ENCODE data around the gene GRIK1. TPM values are rescaled to one million over a fixed set of nuclear protein-coding genes. Genes with fewer than 3 reads are reported as not detected.

Gene GRIK1
- total RNA-seq, 2 experiments from 2014 or later: not detected

DNA sequence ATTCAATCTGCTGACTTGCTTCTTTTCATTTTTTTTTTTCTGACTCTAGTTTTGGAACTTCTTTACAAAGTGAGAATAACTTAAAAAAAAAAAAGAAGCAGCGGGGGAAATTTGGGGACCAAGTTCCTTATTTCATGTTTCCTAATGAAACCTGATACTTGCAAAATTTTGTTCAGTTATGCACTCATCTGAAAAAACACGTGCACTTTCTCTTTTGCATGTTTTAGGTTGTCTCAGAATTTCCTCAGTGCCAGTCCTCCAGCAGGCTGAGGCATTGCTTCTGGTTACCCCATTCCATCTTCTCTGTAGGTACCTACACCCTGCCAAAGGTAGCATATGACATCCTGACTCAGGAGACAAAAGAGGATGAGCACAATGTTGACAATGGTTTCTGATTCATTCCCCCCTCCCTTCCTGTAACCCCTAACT, 299.7 kb downstream of the GRIK1 start:
- POLR2A ChIA-PET: no interaction called here
- no peak for DNase-seq
- CTCF ChIA-PET: no interaction called here
- H3K27me3 Mint-ChIP-seq: no peaks in the 10 kb centered on the region
- no peaks in the 10 kb centered on the region for H3K9me3 Mint-ChIP-seq
- H3K27ac Mint-ChIP-seq: no peak overlapping the region
- H3K36me3 Mint-ChIP-seq (ENCODE audit: low read depth): no peaks in the 10 kb centered on the region
- no peak overlapping the region for H3K4me3 Mint-ChIP-seq
- peaks cover 2% of the 10 kb centered on the region for H3K4me1 Mint-ChIP-seq

DNA sequence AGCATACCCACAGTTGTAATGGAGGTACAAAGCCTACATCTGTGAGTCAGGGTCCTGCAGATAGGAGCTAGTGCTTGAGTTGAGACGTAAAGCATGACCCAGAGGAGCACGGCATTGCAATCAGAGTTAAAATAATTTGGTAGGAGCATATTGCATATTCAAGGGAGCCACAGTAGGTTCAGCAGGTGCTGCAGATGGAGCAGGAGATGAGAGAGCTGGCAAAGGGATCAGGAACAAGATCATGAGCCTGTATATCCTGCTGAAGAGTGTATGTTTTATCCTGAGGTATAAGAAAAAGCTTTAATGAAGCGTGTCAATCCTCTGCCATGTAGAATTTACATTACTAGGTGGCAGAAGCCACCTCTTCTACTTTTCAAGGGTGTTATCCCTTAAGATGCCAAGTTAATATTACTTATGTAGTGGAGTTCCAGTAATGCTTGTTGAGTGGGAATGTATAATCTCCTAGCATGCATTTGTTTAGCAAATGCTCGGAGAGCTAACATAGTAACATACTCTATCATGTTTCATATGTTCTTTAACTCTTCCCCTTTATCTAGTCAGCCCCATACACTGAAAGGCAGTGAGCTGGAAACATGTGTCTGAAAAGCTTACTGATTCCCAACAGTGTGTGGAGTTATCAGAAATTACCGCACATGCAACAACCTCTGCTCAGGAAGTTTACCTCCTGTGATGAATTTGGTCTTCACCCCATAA, 300.3 kb downstream of the GRIK1 start:
- ChIA-PET CTCF (no interaction called here), POLR2A (no interaction called here)
- Mint-ChIP-seq H3K4me3 (no peak overlapping the region), H3K4me1 (peaks cover 2% of the 10 kb centered on the region), H3K27me3 (no peaks in the 10 kb centered on the region), H3K9me3 (no peaks in the 10 kb centered on the region), H3K27ac (no peak overlapping the region), H3K36me3 (ENCODE audit: low read depth) (no peaks in the 10 kb centered on the region)
- DNase-seq: no peak

DNA sequence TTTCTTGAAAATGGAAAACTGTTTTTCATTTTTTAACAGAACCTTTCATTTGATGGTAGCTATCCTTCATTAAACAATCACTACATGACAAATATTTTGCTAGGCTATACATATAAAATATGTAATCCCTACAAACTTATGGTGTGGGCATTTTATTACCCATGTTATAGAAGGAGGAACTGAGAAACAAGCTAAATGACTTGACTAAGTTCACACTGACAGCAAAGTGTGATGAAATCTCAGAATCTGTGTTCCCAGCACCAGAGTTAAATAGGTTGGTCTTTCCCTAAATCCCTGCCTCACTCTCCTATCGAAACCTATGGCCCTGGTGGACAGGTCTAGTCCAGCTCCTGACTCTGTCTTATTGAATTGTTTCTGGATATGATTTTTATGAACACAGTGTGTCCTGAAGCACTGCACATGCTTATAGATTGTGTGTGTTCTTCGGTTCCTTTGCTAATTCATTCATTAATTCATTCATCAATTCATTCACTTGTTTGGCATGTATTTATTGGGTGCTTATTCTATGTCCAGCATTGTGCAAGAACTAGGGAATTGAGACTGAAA, 301.0 kb downstream of the GRIK1 start:
- H3K36me3 Mint-ChIP-seq (ENCODE audit: low read depth): no peaks in the 10 kb centered on the region
- no peak overlapping the region for H3K27ac Mint-ChIP-seq
- no peak for DNase-seq
- no peak overlapping the region for H3K4me3 Mint-ChIP-seq
- ChIA-PET CTCF (no interaction called here), POLR2A (no interaction called here)
- H3K27me3 Mint-ChIP-seq: no peaks in the 10 kb centered on the region
- no peaks in the 10 kb centered on the region for H3K9me3 Mint-ChIP-seq
- peaks cover 2% of the 10 kb centered on the region for H3K4me1 Mint-ChIP-seq

DNA sequence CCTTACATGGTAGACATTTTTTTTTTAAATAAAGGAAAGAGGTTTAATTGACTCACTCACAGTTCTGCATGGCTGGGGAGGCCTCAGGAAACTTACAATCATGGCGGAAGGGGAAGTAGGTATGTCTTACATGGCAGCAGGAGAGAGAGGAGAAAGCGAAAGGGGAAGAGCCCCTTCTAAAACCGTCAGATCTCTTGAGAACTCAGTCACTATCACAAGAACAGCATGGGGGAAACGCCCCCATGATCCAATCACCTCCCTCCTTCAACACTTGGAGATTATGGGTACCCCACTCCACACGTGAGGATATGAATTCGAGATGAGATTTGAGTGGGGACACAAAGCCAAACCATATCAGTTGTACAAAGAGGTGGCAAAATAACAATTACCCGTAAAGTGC, 301.7 kb downstream of the GRIK1 start:
- CTCF ChIA-PET: no interaction called here
- DNase-seq: no peak
- POLR2A ChIA-PET: no interaction called here
- Mint-ChIP-seq H3K4me3 (no peak overlapping the region), H3K4me1 (peaks cover 2% of the 10 kb centered on the region), H3K36me3 (ENCODE audit: low read depth) (no peaks in the 10 kb centered on the region), H3K27ac (no peak overlapping the region), H3K27me3 (no peaks in the 10 kb centered on the region), H3K9me3 (no peaks in the 10 kb centered on the region)

DNA sequence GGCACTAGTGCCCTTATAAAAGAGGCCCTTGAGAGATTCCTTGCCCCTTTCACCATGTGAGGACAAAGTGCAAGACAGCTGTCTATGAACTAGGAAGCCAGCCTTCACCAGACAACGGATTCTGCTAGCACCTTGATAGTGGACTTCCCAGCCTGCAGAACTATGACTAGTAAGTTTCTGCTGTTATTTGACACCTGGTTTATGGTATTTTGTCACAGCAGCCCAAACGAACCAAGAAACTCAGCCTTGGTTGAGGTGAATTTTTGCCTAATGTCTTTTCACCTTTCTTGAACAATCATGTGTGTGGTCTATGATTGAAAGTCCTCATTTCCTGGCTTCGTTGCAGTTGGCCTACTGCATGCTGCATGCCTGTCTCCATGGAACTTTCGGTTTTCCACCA, 302.2 kb downstream of the GRIK1 start:
- CTCF ChIA-PET: no interaction called here

GRCh38 chr21:29637134-29637533, 302.7 kb downstream of the GRIK1 start:
- Mint-ChIP-seq H3K4me3 (no peak overlapping the region), H3K4me1 (peaks cover 2% of the 10 kb centered on the region)
- CTCF ChIA-PET: no interaction called here

More for the DNA sequence above, 302.2 kb downstream of the GRIK1 start:
- peaks cover 2% of the 10 kb centered on the region for H3K4me1 Mint-ChIP-seq
- H3K4me3 Mint-ChIP-seq: no peak overlapping the region
- POLR2A ChIA-PET: no interaction called here
- H3K27ac Mint-ChIP-seq: no peak overlapping the region
- DNase-seq: no peak
- no peaks in the 10 kb centered on the region for H3K9me3 Mint-ChIP-seq
- H3K27me3 Mint-ChIP-seq: no peaks in the 10 kb centered on the region
- H3K36me3 Mint-ChIP-seq (ENCODE audit: low read depth): no peaks in the 10 kb centered on the region

DNA sequence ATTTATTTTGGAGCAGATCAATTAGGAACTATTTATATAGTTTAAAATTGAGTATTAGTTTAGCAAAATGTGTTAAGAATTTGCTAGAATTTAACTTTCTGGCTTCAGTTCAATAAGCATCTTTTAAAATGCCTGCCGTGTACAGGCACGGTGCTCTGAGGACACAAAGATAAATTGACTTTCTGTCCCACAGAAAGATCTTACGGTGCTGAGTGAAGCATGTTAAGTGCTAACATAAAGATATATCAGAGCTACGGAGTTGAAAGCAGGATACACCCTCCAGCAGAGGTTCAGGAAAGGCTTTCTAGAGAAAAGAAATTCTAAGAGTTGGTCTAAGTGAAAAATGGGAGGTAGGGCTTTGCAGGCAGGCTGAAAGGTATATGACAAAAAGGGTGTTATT, 305.4 kb downstream of the GRIK1 start:
- ChIA-PET POLR2A (no interaction called here), CTCF (no interaction called here)
- H3K9me3 Mint-ChIP-seq: no peaks in the 10 kb centered on the region
- H3K27me3 Mint-ChIP-seq: no peaks in the 10 kb centered on the region
- no peak for DNase-seq
- H3K4me3 Mint-ChIP-seq: no peak overlapping the region
- H3K36me3 Mint-ChIP-seq (ENCODE audit: low read depth): no peaks in the 10 kb centered on the region
- no peak overlapping the region for H3K27ac Mint-ChIP-seq
- no peaks in the 10 kb centered on the region for H3K4me1 Mint-ChIP-seq

More at GRCh38 chr21:29637134-29637533, 302.7 kb downstream of the GRIK1 start:
- POLR2A ChIA-PET: no interaction called here
- H3K27ac Mint-ChIP-seq: no peak overlapping the region
- no peak for DNase-seq
- H3K27me3 Mint-ChIP-seq: no peaks in the 10 kb centered on the region
- no peaks in the 10 kb centered on the region for H3K36me3 Mint-ChIP-seq (ENCODE audit: low read depth)
- no peaks in the 10 kb centered on the region for H3K9me3 Mint-ChIP-seq

GRCh38 chr21:29633756-29634155, 306.0 kb downstream of the GRIK1 start:
- ChIA-PET POLR2A (no interaction called here), CTCF (no interaction called here)
- no peaks in the 10 kb centered on the region for H3K4me1 Mint-ChIP-seq
- no peak overlapping the region for H3K4me3 Mint-ChIP-seq
- H3K9me3 Mint-ChIP-seq: no peaks in the 10 kb centered on the region
- no peaks in the 10 kb centered on the region for H3K36me3 Mint-ChIP-seq (ENCODE audit: low read depth)
- no peaks in the 10 kb centered on the region for H3K27me3 Mint-ChIP-seq
- no peak for DNase-seq
- H3K27ac Mint-ChIP-seq: no peak overlapping the region

- Mint-ChIP-seq H3K27me3 (no peaks in the 10 kb centered on the region), H3K4me1 (no peaks in the 10 kb centered on the region), H3K36me3 (ENCODE audit: low read depth) (no peaks in the 10 kb centered on the region), H3K9me3 (no peaks in the 10 kb centered on the region), H3K4me3 (no peak overlapping the region), H3K27ac (no peak overlapping the region)
- ChIA-PET CTCF (no interaction called here), POLR2A (no interaction called here)
- DNase-seq: no peak
Observed at GRCh38 chr21:29630441-29630840, 309.4 kb downstream of the GRIK1 start.

DNA sequence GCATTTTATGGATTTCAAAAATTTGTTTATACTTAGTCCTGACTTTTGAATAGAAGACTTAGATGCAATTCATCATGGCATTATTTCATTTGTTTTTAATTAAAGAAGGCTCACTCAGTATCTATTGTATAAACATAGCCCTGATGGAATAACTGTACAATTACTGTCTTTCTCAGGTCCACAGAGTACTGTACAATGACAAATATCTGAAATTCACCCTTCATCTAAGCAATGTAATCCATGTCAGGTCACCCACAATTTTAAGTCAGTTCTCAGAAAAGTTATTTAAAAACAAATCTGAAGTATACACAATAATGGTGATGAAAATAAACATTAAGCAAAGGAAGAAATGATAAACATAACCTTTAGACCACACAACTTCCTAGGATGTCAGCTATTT, 311.9 kb downstream of the GRIK1 start:
- no peak for DNase-seq
- H3K4me3 Mint-ChIP-seq: no peak overlapping the region
- no peaks in the 10 kb centered on the region for H3K4me1 Mint-ChIP-seq
- ChIA-PET CTCF (no interaction called here), POLR2A (no interaction called here)
- no peaks in the 10 kb centered on the region for H3K9me3 Mint-ChIP-seq
- no peaks in the 10 kb centered on the region for H3K27me3 Mint-ChIP-seq
- H3K36me3 Mint-ChIP-seq (ENCODE audit: low read depth): no peaks in the 10 kb centered on the region
- no peak overlapping the region for H3K27ac Mint-ChIP-seq

DNA sequence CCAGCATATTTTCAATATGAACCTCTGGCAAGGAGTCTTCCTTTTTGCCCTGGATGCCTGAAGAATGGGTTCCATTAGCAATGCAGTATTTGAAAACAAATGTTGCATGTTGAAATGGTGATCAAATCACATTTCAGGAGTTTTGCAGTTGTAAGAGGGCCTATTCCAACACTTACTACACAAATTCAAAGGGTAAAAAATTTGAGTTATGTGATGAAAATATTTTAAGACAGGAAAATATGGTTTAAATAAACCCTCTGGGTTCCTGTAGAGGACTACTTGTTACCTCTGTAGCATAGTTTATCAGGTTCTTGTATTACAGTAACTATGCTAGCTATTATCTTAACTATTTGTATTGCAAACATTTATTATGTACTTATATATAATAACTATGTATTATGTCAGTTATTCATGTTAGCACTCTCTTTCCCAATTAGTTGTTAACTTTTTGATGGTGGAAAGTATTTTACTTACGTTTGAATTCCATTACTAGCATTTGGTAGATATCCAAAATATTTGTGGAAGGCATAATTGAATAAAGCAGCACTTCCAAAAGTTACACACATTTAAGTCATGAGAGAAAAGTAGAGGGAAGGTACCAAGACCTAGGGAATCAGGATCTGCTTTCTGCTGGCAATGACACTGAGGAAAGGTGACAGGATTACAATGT, 312.9 kb downstream of the GRIK1 start:
- H3K27ac Mint-ChIP-seq: no peak overlapping the region
- DNase-seq: no peak
- no peaks in the 10 kb centered on the region for H3K4me1 Mint-ChIP-seq
- ChIA-PET POLR2A (no interaction called here), CTCF (no interaction called here)
- no peak overlapping the region for H3K4me3 Mint-ChIP-seq
- H3K27me3 Mint-ChIP-seq: no peaks in the 10 kb centered on the region
- H3K9me3 Mint-ChIP-seq: no peaks in the 10 kb centered on the region
- no peaks in the 10 kb centered on the region for H3K36me3 Mint-ChIP-seq (ENCODE audit: low read depth)

DNA sequence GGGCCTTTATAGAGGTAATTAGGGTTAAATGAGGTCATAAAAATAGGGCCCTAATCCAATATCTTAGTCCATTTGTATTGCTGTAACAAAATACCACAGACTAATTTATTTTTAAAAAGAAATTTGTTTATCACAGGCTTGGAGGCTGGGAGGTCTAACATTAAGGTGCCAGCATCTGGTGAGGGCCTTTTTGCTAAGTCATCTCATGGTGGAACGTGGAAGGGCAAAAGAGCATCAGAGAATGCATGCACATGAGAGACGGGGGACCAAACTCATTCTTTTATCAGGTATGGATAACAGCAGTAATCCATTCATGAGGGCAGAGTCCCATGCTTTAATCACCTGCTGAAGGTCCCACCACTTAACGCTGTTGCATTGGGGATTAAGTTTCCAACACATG, 313.8 kb downstream of the GRIK1 start:
- H3K9me3 Mint-ChIP-seq: no peaks in the 10 kb centered on the region
- ChIA-PET CTCF (no interaction called here), POLR2A (no interaction called here)
- no peaks in the 10 kb centered on the region for H3K27me3 Mint-ChIP-seq
- no peaks in the 10 kb centered on the region for H3K36me3 Mint-ChIP-seq (ENCODE audit: low read depth)
- no peaks in the 10 kb centered on the region for H3K4me1 Mint-ChIP-seq
- DNase-seq: no peak
- no peak overlapping the region for H3K27ac Mint-ChIP-seq
- no peak overlapping the region for H3K4me3 Mint-ChIP-seq

DNA sequence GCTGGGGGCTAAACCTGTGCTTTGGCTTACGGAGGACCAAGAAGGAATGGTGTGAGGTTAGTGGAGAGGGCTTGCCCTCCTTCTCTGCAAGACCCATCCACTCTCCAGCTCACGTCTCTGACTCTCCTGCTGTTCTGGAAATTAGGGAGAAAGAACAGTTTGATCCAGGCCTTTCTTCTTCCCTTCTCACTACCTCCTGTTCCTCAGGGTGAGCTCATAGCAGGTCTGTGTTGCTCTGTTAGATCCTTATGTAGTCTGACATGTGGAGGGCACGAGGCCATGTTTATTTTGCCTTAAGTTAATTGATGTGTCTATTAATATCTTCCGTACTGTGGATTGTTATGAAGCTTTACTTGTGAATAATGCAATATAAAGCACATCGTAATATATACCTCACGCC, 315.0 kb downstream of the GRIK1 start:
- Mint-ChIP-seq H3K4me1 (no peaks in the 10 kb centered on the region), H3K36me3 (ENCODE audit: low read depth) (no peaks in the 10 kb centered on the region), H3K4me3 (no peak overlapping the region), H3K27ac (no peak overlapping the region), H3K27me3 (no peaks in the 10 kb centered on the region), H3K9me3 (no peaks in the 10 kb centered on the region)
- no peak for DNase-seq
- CTCF ChIA-PET: no interaction called here
- POLR2A ChIA-PET: no interaction called here

DNA sequence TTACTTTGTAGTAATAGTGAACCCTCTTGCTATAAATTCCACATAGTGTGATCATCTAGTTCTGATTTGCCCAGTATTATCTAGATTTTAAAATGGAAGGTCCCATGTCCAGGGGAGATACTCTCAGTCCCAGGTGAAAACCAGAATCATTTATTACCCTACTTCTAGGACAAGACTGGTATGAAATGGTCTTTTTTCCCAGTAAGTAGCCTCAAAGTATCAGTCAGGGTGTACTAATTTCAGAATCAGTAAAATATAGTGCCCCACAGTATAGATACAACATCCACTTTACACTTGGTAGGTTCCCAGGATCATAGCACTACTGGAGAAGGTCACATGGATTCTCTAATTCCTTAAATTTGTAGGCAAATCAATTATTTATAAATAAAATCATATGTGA, 318.3 kb downstream of the GRIK1 start:
- DNase-seq: no peak
- Mint-ChIP-seq H3K36me3 (ENCODE audit: low read depth) (no peaks in the 10 kb centered on the region), H3K9me3 (no peaks in the 10 kb centered on the region), H3K27me3 (no peaks in the 10 kb centered on the region), H3K27ac (no peak overlapping the region), H3K4me1 (no peaks in the 10 kb centered on the region), H3K4me3 (no peak overlapping the region)
- POLR2A ChIA-PET: no interaction called here
- CTCF ChIA-PET: no interaction called here

All from activated CD4-positive, alpha-beta memory T cell treated with anti-CD3 and anti-CD28 coated beads, Interleukin-2, amount 10 ng/mL, durations not matched to agents 7 days and 5 days (primary cell).